ENCODE results near the gene EEIG1. TPM values are rescaled to one million over a fixed set of nuclear protein-coding genes. Genes with fewer than 3 reads are reported as not detected.

The EEIG1 gene
- total and polyA plus RNA-seq, 9 of the 15 experiments (the other 6 are each of a cell fraction or from before 2014, with no cell fraction given) = 0.17 to 16.7 (median 3.6) TPM

DNA sequence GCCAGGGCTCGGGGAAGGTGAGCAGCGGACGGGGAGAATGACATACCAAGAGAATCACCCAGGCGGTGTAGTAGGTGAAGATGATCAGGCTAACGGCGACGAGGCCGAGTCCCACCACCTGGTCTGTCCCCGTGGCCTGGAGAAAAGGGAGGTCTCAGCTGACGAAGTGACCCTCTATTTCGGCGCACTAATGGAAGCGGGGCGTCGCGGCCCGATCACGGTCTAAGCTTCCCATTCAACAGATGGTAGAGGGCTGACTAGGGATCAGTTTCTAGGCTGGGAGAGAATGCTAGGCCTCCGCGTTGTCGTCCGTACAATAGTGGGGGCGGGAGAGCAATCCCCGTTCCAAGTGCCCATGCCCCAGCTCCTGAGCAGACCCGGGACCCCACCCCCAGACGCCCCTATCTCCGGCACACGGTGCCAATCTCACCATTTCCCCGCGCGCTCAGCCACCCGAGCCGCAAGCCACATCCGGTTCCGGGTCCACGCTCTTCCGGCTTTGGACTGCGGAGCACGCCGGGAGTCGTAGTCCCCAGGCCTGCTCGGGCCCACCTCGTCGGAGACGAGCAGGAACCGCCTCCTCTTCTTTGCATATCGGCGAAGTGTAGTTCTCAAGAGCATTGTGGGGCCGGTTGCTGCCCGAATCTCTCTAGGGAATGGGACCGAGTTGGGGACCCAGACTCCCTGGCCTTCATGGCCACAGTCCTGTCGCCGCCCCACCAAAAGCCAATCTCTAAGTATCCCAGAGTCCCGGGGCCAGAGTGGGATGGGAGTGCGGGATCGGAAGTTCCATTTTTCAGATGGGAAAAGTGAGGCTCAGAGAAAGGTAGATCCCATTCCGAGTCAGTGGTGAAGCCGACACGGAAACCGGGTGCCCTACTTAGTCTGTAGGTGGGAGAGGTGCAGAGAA lies 43.1 kb downstream of the EEIG1 start, which contains the start of gene DPM2 (continued):
- TF ChIP-seq, protein P1, sequence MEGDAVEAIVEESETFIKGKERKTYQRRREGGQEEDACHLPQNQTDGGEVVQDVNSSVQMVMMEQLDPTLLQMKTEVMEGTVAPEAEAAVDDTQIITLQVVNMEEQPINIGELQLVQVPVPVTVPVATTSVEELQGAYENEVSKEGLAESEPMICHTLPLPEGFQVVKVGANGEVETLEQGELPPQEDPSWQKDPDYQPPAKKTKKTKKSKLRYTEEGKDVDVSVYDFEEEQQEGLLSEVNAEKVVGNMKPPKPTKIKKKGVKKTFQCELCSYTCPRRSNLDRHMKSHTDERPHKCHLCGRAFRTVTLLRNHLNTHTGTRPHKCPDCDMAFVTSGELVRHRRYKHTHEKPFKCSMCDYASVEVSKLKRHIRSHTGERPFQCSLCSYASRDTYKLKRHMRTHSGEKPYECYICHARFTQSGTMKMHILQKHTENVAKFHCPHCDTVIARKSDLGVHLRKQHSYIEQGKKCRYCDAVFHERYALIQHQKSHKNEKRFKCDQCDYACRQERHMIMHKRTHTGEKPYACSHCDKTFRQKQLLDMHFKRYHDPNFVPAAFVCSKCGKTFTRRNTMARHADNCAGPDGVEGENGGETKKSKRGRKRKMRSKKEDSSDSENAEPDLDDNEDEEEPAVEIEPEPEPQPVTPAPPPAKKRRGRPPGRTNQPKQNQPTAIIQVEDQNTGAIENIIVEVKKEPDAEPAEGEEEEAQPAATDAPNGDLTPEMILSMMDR (IDR thresholded peaks at IDR 0.05 in 2 of 3, conservative IDR thresholded peaks at IDR 0.05 in 1 of 3; ENCODE audit: insufficient read depth in 2 of 3, low read depth in 1 of 3, low read length in 3 of 3) = no peak; a peak in 1 of 6 replicates
- peak; percentile 68; the same call in 1 of the 2 replicates for TF ChIP-seq FOXP1 (CRISPR knock-in tag; IDR thresholded peaks at IDR 0.05)
- no peak for TF ChIP-seq ADNP (tag; IDR thresholded peaks at IDR 0.05)
- TF ChIP-seq MTF1 (CRISPR knock-in tag; IDR thresholded peaks at IDR 0.05; ENCODE audit: borderline replicate concordance) = no peak
- TF ChIP-seq, protein P2, sequence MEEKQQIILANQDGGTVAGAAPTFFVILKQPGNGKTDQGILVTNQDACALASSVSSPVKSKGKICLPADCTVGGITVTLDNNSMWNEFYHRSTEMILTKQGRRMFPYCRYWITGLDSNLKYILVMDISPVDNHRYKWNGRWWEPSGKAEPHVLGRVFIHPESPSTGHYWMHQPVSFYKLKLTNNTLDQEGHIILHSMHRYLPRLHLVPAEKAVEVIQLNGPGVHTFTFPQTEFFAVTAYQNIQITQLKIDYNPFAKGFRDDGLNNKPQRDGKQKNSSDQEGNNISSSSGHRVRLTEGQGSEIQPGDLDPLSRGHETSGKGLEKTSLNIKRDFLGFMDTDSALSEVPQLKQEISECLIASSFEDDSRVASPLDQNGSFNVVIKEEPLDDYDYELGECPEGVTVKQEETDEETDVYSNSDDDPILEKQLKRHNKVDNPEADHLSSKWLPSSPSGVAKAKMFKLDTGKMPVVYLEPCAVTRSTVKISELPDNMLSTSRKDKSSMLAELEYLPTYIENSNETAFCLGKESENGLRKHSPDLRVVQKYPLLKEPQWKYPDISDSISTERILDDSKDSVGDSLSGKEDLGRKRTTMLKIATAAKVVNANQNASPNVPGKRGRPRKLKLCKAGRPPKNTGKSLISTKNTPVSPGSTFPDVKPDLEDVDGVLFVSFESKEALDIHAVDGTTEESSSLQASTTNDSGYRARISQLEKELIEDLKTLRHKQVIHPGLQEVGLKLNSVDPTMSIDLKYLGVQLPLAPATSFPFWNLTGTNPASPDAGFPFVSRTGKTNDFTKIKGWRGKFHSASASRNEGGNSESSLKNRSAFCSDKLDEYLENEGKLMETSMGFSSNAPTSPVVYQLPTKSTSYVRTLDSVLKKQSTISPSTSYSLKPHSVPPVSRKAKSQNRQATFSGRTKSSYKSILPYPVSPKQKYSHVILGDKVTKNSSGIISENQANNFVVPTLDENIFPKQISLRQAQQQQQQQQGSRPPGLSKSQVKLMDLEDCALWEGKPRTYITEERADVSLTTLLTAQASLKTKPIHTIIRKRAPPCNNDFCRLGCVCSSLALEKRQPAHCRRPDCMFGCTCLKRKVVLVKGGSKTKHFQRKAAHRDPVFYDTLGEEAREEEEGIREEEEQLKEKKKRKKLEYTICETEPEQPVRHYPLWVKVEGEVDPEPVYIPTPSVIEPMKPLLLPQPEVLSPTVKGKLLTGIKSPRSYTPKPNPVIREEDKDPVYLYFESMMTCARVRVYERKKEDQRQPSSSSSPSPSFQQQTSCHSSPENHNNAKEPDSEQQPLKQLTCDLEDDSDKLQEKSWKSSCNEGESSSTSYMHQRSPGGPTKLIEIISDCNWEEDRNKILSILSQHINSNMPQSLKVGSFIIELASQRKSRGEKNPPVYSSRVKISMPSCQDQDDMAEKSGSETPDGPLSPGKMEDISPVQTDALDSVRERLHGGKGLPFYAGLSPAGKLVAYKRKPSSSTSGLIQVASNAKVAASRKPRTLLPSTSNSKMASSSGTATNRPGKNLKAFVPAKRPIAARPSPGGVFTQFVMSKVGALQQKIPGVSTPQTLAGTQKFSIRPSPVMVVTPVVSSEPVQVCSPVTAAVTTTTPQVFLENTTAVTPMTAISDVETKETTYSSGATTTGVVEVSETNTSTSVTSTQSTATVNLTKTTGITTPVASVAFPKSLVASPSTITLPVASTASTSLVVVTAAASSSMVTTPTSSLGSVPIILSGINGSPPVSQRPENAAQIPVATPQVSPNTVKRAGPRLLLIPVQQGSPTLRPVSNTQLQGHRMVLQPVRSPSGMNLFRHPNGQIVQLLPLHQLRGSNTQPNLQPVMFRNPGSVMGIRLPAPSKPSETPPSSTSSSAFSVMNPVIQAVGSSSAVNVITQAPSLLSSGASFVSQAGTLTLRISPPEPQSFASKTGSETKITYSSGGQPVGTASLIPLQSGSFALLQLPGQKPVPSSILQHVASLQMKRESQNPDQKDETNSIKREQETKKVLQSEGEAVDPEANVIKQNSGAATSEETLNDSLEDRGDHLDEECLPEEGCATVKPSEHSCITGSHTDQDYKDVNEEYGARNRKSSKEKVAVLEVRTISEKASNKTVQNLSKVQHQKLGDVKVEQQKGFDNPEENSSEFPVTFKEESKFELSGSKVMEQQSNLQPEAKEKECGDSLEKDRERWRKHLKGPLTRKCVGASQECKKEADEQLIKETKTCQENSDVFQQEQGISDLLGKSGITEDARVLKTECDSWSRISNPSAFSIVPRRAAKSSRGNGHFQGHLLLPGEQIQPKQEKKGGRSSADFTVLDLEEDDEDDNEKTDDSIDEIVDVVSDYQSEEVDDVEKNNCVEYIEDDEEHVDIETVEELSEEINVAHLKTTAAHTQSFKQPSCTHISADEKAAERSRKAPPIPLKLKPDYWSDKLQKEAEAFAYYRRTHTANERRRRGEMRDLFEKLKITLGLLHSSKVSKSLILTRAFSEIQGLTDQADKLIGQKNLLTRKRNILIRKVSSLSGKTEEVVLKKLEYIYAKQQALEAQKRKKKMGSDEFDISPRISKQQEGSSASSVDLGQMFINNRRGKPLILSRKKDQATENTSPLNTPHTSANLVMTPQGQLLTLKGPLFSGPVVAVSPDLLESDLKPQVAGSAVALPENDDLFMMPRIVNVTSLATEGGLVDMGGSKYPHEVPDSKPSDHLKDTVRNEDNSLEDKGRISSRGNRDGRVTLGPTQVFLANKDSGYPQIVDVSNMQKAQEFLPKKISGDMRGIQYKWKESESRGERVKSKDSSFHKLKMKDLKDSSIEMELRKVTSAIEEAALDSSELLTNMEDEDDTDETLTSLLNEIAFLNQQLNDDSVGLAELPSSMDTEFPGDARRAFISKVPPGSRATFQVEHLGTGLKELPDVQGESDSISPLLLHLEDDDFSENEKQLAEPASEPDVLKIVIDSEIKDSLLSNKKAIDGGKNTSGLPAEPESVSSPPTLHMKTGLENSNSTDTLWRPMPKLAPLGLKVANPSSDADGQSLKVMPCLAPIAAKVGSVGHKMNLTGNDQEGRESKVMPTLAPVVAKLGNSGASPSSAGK (IDR thresholded peaks at IDR 0.05) = no peak
- TF ChIP-seq, protein P3, sequence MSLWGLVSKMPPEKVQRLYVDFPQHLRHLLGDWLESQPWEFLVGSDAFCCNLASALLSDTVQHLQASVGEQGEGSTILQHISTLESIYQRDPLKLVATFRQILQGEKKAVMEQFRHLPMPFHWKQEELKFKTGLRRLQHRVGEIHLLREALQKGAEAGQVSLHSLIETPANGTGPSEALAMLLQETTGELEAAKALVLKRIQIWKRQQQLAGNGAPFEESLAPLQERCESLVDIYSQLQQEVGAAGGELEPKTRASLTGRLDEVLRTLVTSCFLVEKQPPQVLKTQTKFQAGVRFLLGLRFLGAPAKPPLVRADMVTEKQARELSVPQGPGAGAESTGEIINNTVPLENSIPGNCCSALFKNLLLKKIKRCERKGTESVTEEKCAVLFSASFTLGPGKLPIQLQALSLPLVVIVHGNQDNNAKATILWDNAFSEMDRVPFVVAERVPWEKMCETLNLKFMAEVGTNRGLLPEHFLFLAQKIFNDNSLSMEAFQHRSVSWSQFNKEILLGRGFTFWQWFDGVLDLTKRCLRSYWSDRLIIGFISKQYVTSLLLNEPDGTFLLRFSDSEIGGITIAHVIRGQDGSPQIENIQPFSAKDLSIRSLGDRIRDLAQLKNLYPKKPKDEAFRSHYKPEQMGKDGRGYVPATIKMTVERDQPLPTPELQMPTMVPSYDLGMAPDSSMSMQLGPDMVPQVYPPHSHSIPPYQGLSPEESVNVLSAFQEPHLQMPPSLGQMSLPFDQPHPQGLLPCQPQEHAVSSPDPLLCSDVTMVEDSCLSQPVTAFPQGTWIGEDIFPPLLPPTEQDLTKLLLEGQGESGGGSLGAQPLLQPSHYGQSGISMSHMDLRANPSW (CRISPR knock-in tag; IDR thresholded peaks at IDR 0.05) = no peak
- TF ChIP-seq RUNX1 (IDR thresholded peaks at IDR 0.05; ENCODE audit: low read depth) = peak; percentile 35; the same call in 1 of the 2 replicates
- no peak for TF ChIP-seq CHCHD3 (CRISPR knock-in tag; IDR thresholded peaks at IDR 0.05)
- TF ChIP-seq KDM5B (IDR thresholded peaks at IDR 0.05; ENCODE audit: insufficient replicate concordance, low read depth, low read length) = peak; percentile 76
- no peak for TF ChIP-seq CBFA2T3 (IDR thresholded peaks at IDR 0.05)

Data from K562 (cell line).